Osteocyte (in vitro differentiated cells): Measurements from ENCODE around the gene BDKRB2. TPM values are rescaled to one million over a fixed set of nuclear protein-coding genes. Genes with fewer than 3 reads are reported as not detected.

Source experiments
- DNase-seq: peaks from one replicate; pipeline ENCODE4 v3.0.0; 2021; ENCODE audit warnings: mixed read lengths; ENCODE audit not compliant: unreplicated experiment; ENCODE audit errors: extremely low spot score
- H3K27ac Mint-ChIP-seq: one replicate; pipeline ENCODE4 v1.8.0; 2021; ENCODE audit warnings: mild to moderate bottlenecking, mixed read lengths; ENCODE audit not compliant: unreplicated experiment
- H3K27me3 Mint-ChIP-seq: one replicate; pipeline ENCODE4 v1.8.0; 2021; ENCODE audit warnings: mixed read lengths; ENCODE audit not compliant: unreplicated experiment
- H3K36me3 Mint-ChIP-seq: one replicate; pipeline ENCODE4 v1.8.0; 2021; ENCODE audit warnings: mixed read lengths; ENCODE audit not compliant: unreplicated experiment
- H3K4me1 Mint-ChIP-seq: one replicate; pipeline ENCODE4 v1.8.0; 2021; ENCODE audit warnings: mixed read lengths; ENCODE audit not compliant: unreplicated experiment
- H3K4me3 Mint-ChIP-seq: one replicate; pipeline ENCODE4 v1.8.0; 2021; ENCODE audit warnings: mild to moderate bottlenecking, moderate library complexity, mixed read lengths; ENCODE audit not compliant: unreplicated experiment
- H3K9me3 Mint-ChIP-seq: one replicate; pipeline ENCODE4 v1.8.0; 2021; ENCODE audit warnings: mixed read lengths; ENCODE audit not compliant: unreplicated experiment
- total RNA-seq: library from RNA; stranded (reverse); gene quantifications from 2 replicates; pipeline ENCODE4 v1.2.1, GENCODE V29; 2021
- TF ChIP-seq, protein P1 (sequence below): fragments of 200-600 bp; sonication (generic); IDR thresholded peaks from 2 replicates; pipeline ENCODE4 v1.5.0; 2021; ENCODE audit warnings: antibody characterized with exemption, mild to moderate bottlenecking, moderate library complexity

Gene BDKRB2
- total RNA-seq, 1 donor from 2014 or later = 0.40 TPM

DNA sequence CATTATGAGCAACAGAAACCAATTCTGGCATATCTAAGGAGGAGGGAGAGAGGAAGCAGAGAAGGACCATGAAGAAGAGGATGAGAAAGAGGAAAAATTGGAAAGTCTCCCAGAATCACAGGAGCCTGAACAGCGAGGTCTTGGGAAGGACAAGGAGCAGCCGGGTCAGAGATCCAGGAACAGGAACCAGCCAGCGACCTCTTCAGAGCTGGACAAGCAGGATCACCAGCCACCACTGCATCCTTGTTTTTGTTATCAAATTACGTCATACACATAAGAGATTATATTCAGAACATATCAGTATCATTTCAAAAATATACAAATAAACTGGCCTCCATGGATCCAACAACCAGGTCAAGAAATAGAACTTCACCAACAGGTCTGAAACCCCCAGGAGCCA lies 22.1 kb upstream of the BDKRB2 start:
- Mint-ChIP-seq H3K4me3 (no peak overlapping the region), H3K4me1 (peaks cover 13% of the 10 kb centered on the region), H3K27ac (no peak overlapping the region), H3K36me3 (no peaks in the 10 kb centered on the region), H3K27me3 (peaks cover 42% of the 10 kb centered on the region), H3K9me3 (peaks cover 6% of the 10 kb centered on the region)
- no peak for DNase-seq
- TF ChIP-seq, protein P1, sequence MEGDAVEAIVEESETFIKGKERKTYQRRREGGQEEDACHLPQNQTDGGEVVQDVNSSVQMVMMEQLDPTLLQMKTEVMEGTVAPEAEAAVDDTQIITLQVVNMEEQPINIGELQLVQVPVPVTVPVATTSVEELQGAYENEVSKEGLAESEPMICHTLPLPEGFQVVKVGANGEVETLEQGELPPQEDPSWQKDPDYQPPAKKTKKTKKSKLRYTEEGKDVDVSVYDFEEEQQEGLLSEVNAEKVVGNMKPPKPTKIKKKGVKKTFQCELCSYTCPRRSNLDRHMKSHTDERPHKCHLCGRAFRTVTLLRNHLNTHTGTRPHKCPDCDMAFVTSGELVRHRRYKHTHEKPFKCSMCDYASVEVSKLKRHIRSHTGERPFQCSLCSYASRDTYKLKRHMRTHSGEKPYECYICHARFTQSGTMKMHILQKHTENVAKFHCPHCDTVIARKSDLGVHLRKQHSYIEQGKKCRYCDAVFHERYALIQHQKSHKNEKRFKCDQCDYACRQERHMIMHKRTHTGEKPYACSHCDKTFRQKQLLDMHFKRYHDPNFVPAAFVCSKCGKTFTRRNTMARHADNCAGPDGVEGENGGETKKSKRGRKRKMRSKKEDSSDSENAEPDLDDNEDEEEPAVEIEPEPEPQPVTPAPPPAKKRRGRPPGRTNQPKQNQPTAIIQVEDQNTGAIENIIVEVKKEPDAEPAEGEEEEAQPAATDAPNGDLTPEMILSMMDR = no peak

DNA sequence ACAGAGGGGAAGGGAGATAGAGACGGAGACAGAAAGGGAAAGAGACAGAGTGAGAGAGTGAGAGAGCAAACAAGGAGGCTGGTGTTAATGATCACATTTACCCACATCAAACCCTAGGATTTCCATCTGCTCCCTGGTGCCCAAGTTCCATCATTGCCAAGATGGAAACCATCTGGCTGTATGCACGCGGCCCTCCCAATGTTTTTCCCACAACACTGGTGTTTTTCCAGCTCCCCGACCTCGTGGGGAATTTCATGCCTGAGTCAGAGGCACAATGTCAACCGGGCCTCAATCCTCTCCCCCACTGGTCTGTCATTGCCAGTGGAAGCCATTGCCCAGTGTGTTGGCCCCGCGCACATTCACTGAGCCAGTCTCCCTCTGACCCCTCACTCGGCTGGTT lies 19.9 kb upstream of the BDKRB2 start:
- Mint-ChIP-seq H3K4me3 (no peak overlapping the region), H3K4me1 (peaks cover 10% of the 10 kb centered on the region), H3K27ac (no peak overlapping the region), H3K9me3 (peaks cover 6% of the 10 kb centered on the region), H3K27me3 (peaks cover 40% of the 10 kb centered on the region), H3K36me3 (no peaks in the 10 kb centered on the region)
- TF ChIP-seq, protein P1 = no peak
- no peak for DNase-seq

DNA sequence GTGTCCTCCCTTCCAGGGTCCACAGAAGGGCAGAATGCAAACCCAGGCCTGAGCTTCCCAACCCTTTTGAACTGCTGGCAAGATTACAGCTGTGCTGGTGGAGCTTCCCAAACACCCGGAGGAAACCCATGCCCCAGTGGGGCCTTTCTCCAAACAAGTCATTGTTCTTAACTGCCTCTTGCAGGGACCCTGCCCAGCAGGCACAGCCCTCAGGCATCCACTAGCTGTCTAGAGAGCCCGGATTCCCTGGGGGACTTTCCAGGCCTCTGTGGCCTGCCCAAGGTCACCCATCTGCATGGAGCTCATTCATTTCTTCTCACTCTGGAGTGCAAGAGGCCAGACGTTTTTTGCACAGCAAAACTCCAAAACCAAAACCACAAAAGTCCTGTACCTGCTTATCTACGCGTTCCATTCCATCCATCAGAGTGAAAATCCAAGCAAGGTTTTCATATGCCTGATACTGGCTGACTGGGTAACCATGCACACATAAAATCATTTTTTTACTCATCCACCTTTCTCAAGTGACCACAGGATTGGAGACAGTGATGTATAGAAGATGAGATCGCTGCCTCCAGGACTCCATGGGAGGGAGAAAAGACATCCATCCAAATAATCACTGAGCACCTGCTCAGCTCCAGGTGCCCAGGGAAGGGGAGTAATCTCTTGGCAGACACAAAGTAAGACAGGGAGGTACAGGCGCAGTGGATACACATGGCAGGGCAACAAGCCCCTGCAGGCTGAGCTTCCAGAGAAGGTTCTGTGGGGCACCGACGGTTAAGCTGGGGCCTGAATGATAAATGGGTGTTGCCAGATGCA lies 17.2 kb upstream of the BDKRB2 start:
- no peak overlapping the region for H3K27ac Mint-ChIP-seq
- peaks cover 10% of the 10 kb centered on the region for H3K4me1 Mint-ChIP-seq
- H3K36me3 Mint-ChIP-seq = no peaks in the 10 kb centered on the region
- H3K27me3 Mint-ChIP-seq = peaks cover 33% of the 10 kb centered on the region
- TF ChIP-seq, protein P1 = no peak
- no peaks in the 10 kb centered on the region for H3K9me3 Mint-ChIP-seq
- no peak overlapping the region for H3K4me3 Mint-ChIP-seq
- DNase-seq = no peak

DNA sequence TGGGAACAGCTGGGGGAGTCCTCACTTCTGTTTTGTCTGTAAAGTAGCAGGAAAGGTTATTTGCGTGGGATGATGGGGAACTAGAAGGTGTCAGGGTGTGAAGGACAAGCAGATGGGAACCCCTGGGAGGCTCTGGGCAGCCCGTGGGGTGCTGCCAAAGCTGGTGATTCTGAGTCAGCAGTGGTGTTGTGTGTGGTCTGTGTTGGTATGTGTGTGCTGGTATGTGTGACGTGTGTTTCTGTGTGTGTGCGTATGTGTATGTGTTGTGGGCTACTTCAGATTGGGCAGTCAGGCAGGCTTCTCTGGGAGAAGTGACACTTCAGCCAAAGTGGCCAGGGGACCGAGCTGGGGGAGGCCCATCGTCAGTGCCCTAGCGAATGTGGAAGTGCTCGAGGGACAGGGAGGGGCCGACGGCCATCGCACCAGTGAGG lies 15.3 kb upstream of the BDKRB2 start:
- Mint-ChIP-seq H3K36me3 (no peaks in the 10 kb centered on the region), H3K9me3 (no peaks in the 10 kb centered on the region), H3K27me3 (peaks cover 39% of the 10 kb centered on the region), H3K4me1 (peaks cover 10% of the 10 kb centered on the region), H3K4me3 (no peak overlapping the region), H3K27ac (no peak overlapping the region)
- TF ChIP-seq, protein P1 = no peak
- DNase-seq = no peak

DNA sequence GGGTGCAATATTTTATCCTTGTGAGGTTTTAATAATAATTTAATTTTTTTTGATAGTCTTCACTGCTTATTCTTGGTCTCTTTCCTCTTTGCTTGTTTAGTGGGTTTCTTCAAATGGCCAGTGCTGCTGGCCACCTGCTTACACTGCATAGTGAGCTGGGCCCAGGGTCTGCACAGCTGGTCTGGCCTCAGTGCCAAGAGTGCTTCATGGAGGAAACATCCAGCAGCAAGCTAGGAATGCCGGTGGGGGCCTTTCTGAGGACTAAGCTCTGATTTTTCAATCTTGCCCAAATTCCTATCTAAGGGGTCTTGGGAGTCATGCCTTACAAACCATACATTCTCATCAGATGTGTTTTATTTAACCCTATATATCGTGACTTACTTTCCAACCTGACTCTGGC lies 13.3 kb upstream of the BDKRB2 start:
- Mint-ChIP-seq H3K4me3 (no peak overlapping the region), H3K9me3 (no peaks in the 10 kb centered on the region), H3K27me3 (peaks cover 39% of the 10 kb centered on the region), H3K4me1 (peaks cover 10% of the 10 kb centered on the region), H3K36me3 (no peaks in the 10 kb centered on the region), H3K27ac (no peak overlapping the region)
- no peak for DNase-seq
- TF ChIP-seq, protein P1 = no peak
